ENCODE results near the gene VPS52. TPM values are rescaled to one million over a fixed set of nuclear protein-coding genes. Genes with fewer than 3 reads are reported as not detected.

Gene VPS52
- total and polyA plus RNA-seq, 2 experiments from 2014 or later: 37.1 to 64.8 TPM

DNA sequence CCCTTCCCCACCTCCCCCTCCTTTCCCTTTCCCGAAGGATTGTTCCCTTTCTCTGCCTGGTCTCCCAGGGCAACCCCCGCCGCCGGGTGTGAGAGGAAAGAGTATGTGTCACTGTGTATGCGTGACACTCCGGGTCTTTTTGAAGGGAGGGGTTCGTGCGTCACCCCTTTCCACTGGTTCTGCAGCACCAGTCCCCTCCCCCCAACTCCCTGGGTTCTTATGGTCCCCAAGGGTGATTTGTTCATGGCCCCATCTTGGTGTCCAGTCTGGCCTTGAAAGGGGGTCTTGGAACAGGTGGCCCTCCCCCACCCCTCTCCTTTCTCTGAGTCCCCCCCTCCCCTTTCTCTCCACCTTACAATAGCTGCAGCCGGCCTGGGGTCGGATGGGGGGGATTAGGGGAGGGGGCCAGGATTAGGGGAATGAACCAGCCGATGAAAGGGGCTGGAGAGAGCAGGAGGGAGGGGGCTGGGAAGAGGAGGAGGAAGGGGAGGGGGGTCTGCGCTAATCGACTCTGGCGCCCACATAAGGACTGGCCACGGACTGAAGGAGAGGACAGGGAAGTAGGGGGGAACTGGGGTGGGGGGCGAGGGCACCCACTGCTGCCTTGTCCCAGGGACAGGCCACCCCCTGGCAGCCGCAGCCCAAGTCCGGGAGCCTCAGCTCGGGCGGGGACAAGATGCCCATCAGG, 64.7 kb downstream of the VPS52 start:
- H3K27me3 ChIP-seq: no peaks in the 10 kb centered on the region
- DNase-seq (ENCODE audit: low read depth in 1 of 2, low spot score in 1 of 2): no peak
- no peak overlapping the region for H3K27ac ChIP-seq
- H3K9me3 ChIP-seq (ENCODE audit: low read depth): no peaks in the 10 kb centered on the region
- TF ChIP-seq, protein P1, sequence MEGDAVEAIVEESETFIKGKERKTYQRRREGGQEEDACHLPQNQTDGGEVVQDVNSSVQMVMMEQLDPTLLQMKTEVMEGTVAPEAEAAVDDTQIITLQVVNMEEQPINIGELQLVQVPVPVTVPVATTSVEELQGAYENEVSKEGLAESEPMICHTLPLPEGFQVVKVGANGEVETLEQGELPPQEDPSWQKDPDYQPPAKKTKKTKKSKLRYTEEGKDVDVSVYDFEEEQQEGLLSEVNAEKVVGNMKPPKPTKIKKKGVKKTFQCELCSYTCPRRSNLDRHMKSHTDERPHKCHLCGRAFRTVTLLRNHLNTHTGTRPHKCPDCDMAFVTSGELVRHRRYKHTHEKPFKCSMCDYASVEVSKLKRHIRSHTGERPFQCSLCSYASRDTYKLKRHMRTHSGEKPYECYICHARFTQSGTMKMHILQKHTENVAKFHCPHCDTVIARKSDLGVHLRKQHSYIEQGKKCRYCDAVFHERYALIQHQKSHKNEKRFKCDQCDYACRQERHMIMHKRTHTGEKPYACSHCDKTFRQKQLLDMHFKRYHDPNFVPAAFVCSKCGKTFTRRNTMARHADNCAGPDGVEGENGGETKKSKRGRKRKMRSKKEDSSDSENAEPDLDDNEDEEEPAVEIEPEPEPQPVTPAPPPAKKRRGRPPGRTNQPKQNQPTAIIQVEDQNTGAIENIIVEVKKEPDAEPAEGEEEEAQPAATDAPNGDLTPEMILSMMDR (IDR thresholded peaks at IDR 0.05; ENCODE audit: low read depth, low read length): no peak
- H3K4me3 ChIP-seq: peak overlapping the region; percentile 72
- peaks cover 14% of the 10 kb centered on the region for H3K36me3 ChIP-seq
- H3K4me1 ChIP-seq (ENCODE audit: low read depth): peaks cover 12% of the 10 kb centered on the region

DNA sequence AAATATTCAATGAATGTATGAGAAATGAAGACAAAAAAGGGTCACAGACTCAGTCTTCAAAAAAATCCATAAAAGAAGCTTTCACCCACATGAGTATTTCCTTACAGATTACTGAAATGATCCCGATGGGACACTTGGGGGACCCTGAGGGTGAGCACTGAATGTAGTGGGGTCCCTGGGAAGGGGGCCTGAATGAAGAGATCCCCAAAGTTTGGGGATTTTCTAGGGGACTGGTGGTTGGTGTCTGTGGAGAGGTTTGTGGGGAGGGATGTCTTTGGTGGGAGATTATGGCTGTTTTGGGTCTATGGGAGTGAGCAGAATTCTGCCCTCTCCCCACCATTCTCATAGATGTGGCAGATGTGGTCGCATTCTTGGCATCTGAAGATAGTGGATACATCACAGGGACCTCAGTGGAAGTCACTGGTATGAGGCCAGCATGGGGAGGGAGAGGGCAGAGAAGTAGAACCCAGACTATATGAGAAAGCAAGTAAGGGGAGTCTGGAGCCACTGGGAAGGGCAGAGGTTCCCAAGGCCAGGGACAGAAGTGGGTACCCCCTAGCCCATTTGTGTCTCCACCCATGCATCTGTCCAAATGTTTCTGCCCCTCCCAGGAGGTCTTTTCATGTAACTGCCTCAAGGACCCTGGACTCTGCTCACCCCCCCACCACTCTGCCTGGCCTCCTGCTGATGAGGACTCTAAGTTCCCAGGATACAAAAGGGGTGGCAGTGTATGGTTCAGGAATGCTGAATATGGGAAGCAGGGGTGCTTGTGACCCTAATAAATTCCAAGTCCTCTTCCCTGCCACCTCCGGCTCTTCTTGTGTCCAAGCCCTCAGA, 65.4 kb downstream of the VPS52 start:
- Histone ChIP-seq H3K4me1 (ENCODE audit: low read depth) (peaks cover 18% of the 10 kb centered on the region), H3K27ac (no peak overlapping the region), H3K27me3 (no peaks in the 10 kb centered on the region), H3K36me3 (peaks cover 17% of the 10 kb centered on the region), H3K9me3 (ENCODE audit: low read depth) (no peaks in the 10 kb centered on the region), H3K4me3 (no peak overlapping the region)
- TF ChIP-seq, protein P1 (IDR thresholded peaks at IDR 0.05; ENCODE audit: low read depth, low read length): no peak
- DNase-seq (ENCODE audit: low read depth in 1 of 2, low spot score in 1 of 2): no peak

DNA sequence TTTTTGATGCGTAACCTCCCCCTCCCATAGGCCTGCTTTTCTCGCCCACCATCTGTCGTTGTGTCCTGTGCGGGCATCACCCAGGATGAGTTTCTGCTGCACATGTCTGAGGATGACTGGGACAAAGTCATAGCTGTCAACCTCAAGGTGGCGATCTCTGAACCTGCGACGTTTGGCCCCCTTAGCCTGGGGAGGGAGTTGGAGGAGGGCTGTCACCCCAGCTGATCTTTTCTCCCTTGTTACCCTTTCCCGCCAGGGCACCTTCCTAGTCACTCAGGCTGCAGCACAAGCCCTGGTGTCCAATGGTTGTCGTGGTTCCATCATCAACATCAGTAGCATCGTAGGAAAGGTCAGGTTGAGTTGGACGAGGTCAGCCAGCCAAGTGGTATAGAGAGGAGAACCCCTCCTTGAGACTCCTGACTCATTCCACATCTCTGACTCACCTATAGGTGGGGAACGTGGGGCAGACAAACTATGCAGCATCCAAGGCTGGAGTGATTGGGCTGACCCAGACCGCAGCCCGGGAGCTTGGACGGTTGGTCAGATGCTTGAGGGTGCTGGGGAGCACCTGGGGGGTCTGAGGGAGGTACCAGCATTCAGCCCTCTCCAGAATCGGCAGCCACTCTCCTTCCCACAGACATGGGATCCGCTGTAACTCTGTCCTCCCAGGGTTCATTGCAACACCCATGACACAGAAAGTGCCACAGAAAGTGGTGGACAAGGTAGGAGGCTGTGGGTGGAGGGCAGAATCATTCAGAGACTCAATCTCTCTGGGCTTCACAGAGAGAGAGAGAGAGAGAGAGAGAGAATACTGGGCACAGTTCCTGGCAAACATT, 66.3 kb downstream of the VPS52 start:
- no peak for DNase-seq (ENCODE audit: low read depth in 1 of 2, low spot score in 1 of 2)
- H3K4me3 ChIP-seq: peak overlapping the region; percentile 87
- TF ChIP-seq, protein P1 (IDR thresholded peaks at IDR 0.05; ENCODE audit: low read depth, low read length): no peak
- H3K36me3 ChIP-seq: peaks cover 17% of the 10 kb centered on the region
- H3K9me3 ChIP-seq (ENCODE audit: low read depth): no peaks in the 10 kb centered on the region
- H3K4me1 ChIP-seq (ENCODE audit: low read depth): peaks cover 18% of the 10 kb centered on the region
- peak overlapping the region; percentile 72 for H3K27ac ChIP-seq
- no peaks in the 10 kb centered on the region for H3K27me3 ChIP-seq

DNA sequence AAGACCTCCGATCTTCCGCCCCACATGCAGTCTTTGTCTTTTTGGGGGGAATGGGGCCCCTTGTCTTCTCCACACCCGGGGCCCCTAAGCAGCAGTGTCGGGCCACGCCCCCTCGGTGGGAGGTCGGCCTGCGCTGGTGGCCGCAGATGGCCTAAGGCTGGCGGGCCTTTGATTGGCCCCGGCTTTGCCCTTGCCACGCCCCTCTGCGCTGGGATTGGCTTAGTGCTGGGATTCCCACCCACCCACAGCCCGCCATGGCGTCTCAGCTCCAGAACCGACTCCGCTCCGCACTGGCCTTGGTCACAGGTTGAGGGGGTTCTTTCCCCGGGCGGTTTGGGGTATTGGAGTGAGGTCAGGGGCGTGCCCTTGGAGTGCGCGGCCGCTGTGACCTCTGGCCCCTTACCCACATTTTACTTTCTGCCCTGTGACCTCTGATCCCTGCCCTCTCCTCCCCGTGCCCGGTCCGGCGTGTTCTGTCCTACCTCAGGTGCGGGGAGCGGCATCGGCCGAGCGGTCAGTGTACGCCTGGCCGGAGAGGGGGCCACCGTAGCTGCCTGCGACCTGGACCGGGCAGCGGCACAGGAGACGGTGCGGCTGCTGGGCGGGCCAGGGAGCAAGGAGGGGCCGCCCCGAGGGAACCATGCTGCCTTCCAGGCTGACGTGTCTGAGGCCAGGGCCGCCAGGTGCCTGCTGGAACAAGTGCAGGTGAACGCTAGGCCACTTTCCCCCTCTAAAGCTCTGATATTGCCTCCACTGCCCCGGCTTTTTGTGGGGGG, 67.1 kb downstream of the VPS52 start, which contains the start of gene HSD17B8:
Gene HSD17B8, plus strand, starts transcription at position 241 of the 776 bp plus-strand sequence. Its CDS starts 14 bp downstream, at position 255.
- TF ChIP-seq, protein P1 (IDR thresholded peaks at IDR 0.05; ENCODE audit: low read depth, low read length): no peak
- Histone ChIP-seq H3K27ac (peak within 1 kb of the TSS; percentile 72), H3K27me3 (no peaks in the 10 kb centered on the region), H3K4me3 (peak within 1 kb of the TSS; percentile 87), H3K4me1 (ENCODE audit: low read depth) (peaks cover 18% of the 10 kb centered on the region), H3K9me3 (ENCODE audit: low read depth) (no peaks in the 10 kb centered on the region), H3K36me3 (peaks cover 17% of the 10 kb centered on the region)
- DNase-seq (ENCODE audit: low read depth in 1 of 2, low spot score in 1 of 2): peak; percentile 94 to 97

DNA sequence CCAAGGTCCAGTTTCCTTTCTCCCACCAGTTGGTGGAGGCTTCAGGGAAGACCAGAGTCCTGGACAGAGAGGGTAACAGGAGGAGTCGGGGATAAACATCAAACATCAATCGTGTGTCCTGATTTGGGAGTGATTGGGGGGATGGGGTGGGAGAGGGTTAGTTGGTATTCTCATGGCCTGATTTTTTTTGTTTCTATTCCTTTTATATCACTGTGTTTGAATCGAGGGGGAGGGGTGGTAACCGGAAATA, 67.6 kb downstream of the VPS52 start:
- TF ChIP-seq, protein P1 (IDR thresholded peaks at IDR 0.05; ENCODE audit: low read depth, low read length): no peak
- no peak overlapping the region for H3K27ac ChIP-seq
- peaks cover 18% of the 10 kb centered on the region for H3K4me1 ChIP-seq (ENCODE audit: low read depth)
- H3K4me3 ChIP-seq: no peak overlapping the region
- H3K27me3 ChIP-seq: no peaks in the 10 kb centered on the region
- no peaks in the 10 kb centered on the region for H3K9me3 ChIP-seq (ENCODE audit: low read depth)
- peaks cover 17% of the 10 kb centered on the region for H3K36me3 ChIP-seq
- no peak for DNase-seq (ENCODE audit: low read depth in 1 of 2, low spot score in 1 of 2)
